CD1c-positive myeloid dendritic cell (primary cell): ENCODE measurements around the gene UST.
"Not testable (repeated sequence)": the region's sequence is repeated elsewhere in the genome, so short reads cannot be mapped to it uniquely, and the experiment has no call there.

ENCODE experiments used
- DNase-seq: peaks from one replicate; pipeline ENCODE4 v3.0.0-alpha.2; 2016; ENCODE audit errors: extremely low spot score

UST gene

DNA sequence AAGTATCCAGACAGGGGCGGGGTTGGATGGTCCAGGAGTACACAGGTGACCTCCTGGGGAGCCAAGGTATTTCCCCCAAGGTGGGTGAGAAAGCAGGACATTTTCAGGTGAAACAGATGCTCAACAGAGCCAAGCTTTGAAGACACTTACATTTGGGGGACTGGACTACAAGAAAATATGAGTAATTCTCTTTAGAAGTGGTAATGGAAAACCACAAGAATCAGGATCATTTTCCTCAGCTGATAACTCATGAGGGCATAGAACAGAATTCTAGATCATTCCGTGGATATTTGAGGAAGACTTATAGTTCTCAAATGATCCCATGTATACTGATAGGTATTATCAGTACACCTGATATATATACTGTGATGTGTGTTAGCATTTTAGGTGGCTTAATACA lies 89.9 kb downstream of the UST start:
- DNase-seq, result no peak

- DNase-seq, result no peak
Observed at GRCh38 chr6:148837941-148838340, 91.1 kb downstream of the UST start.

- DNase-seq, result no peak
Observed at GRCh38 chr6:148839044-148839443, 92.2 kb downstream of the UST start.

DNA sequence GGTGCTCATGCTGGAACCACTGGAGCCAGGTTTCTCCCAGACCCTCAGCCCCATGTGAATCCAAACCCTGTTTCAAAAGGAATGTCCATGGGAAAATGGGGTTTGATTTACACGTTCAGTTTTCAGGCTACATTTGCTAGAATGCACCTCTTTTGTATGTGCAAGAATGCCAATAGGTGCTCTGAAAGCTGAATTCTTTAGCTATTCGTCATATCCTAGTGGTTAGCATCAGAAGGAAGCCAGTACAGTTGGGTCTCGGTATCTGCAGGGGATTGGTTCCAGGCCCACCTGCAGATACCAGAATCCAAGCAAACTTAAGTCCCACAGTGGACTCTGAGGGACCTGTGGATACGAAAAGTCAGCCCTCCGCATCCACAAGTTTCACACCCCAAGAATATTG lies 93.4 kb downstream of the UST start:
- no peak for DNase-seq

DNA sequence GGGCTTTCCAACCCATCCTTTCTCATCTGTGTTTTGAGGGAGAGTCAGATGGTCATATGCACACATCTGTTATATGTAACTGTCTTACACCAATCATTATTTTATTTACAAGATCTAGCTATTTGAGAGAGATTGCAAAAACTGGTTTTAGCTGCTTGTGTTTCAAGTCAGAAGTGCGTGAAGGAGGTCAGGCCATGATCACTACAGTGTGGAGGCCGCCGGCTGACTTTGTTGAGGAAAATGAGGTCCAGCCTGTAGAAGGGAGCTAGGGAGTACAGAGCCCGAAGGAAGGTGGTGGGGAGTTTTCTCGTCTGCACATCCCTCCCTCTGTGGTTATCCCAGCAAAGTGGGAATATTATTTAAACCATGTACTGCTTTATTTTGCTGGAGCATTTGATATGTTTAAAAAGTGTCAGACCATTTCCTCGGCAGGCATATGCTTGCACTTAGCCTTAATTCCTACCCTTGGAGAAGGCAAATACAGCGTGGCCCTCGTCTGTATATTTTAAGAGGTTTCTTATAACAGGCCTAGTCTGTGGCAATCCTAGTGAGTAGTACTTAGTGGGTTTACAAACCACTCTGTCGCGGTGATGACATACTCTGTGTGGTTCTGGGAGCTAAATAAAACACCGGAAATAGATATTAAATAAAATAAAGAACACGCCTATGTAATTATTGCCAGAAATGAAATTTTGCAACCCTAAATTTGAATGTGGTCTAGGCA lies 95.6 kb downstream of the UST start:
- no peak for DNase-seq

GRCh38 chr6:148845464-148845863 lies 98.6 kb downstream of the UST start:
- no peak for DNase-seq

DNA sequence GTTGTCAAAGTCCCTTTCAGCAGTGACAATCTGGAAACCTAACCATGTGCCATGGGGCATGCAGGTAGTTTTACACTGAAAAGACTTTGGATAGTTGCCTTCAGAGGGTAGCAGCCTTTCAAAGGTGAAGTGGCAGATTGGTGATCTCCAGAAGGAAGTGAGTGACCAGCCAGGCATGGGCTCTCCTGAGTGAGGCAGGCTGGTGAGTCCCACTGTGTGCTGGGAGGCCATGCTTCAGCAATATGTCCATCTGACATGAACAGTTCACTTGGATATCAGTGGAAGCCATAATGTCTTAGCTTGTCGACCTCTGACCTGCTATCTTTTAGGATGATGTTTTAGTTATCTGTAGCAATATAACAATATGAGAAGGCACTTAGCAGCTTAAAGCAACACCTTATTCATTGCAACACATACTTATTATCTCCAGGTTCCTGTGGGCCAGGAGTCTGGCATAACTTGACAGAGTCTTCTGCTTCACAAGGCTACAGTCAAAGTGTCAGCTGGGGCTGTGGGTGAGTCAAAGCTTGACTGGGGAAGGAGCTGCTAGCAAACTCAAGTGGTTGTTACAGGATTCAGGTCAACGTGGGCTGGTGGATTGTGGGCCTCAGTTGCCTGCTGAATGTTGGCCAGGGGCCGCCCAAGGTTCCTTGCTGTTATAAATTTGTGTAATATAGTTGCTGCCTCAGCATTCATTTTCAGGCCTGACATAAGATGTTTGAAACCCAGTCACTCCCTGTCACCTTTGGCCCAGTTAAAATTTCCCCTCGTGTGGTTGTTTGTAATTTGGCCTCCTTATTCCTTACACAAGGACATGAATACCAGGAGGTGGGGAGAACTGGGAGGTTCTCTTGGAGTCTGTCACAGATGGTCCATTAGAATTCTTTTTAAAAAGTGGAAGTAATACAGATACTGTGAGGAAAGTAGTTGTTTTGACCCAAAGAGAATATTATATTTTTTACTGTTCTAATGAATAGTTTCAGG lies 100.2 kb downstream of the UST start:
- DNase-seq, result no peak

DNA sequence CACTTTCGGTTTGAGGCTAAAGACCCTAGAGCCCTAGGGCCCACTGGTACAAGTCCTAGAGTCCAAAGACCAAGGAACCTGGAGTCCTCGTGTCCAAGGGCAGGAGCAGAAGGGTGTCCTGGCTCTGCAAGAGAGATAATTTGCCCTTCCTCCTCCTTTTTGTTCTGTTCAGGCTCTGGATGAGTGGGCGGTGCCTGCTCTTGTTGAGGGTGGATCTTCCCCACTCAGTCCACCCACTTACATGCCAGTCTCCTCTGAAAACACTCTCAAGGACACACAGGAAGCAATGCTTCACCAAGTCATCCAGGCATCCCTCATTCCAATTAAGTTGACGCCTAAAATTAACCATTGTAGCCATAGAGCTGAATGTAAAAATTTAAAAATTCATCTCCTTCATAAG lies 102.1 kb downstream of the UST start:
- no peak for DNase-seq

- DNase-seq, result not testable (repeated sequence)
Observed at GRCh38 chr6:148849449-148849848, 102.6 kb downstream of the UST start.

DNA sequence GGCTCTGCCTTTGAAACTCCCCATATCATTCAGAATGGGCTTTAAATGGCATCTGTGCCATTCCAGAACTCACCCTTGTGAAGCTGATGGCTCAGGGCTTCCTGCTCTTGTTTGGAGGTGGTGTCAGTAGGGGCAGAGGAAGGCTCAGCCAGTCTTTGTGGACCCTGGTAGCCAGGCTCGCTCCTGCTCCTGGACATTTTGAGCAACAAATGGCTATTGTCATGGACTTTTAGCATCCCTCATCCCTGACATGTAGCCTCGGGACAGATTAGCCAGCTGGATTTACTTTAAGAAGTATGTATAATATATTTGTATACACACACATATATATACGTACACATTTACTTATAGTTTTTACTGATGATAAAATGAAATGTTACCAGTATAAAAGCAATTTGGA lies 104.1 kb downstream of the UST start:
- DNase-seq, result no peak

GRCh38 chr6:148851683-148852556 lies 105.1 kb downstream of the UST start:
- no peak for DNase-seq

DNA sequence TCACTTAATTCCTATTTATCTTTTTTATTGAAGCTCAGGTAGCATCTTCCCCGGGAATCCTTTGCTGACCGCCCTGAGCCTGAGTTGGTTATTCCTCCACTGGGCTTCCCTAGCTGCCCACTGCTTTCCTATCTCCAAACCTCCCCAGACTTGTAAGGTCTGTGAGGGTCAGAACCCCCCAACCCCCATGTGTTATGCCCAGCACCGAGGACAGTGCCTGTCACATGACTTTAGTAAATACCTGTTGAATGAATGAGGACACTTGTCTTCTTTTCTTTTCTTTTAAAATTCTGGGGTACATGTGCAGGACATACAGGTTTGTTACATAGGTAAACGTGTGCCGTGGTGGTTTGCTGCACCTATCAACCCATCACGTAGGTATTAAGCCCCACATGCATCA lies 105.9 kb downstream of the UST start:
- no peak for DNase-seq

DNA sequence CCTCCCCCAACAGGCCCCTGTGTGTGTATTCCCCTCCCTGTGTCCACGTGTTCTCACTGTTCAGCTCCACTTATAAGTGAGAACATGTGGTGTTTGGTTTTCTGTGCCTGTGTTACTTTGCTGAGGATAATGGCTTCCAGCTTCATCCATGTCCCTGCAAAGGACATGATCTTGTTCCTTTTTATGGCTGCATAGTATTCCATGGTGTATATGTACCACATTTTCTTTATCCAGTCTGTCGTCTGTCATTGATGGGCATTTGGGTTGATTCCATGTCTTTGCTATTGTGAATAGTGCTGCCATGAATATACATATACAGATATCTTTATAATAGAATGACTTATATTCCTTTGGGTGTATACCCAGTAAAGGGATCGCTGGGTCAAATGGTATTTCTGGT lies 106.3 kb downstream of the UST start:
- not testable (repeated sequence) for DNase-seq

DNA sequence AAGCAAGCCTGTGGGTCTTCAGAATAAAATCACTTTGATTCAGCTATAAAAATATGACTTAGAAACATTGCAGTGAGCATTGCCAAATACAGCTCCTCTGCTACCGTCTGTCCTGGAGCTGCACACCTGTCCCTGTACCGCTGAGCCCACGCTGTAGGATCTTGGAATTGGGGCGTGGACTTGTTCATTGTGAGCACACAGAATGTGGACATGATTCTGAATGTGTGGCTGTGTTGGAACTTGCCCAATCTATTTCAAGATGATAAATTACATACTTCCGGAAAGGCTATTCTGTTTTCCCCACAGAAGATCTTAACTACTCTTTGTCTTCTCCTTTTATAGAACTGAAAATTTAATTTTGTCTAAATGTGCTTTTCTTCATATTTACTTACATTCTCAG lies 107.3 kb downstream of the UST start:
- no peak for DNase-seq

DNA sequence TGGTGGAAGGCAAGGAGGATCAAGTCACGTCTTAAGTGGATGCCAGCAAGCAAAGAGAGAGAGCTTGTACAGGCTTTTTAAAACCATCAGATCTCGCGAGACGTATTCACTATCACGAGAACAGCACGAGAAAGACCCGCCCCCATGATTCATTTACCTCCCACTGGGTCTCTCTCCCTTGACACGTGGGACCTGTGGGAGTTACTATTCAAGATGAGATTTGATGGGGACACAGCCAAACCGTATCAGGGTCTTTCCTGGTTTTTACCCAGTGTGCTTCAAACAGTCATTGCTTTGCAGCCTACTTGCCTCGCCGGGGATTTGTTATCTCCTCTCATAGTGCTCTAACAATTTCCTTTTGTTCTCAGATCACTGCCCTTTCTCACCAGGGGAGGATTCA lies 108.2 kb downstream of the UST start:
- no peak for DNase-seq

- no peak for DNase-seq
Observed at GRCh38 chr6:148855744-148856143, 108.9 kb downstream of the UST start.

DNA sequence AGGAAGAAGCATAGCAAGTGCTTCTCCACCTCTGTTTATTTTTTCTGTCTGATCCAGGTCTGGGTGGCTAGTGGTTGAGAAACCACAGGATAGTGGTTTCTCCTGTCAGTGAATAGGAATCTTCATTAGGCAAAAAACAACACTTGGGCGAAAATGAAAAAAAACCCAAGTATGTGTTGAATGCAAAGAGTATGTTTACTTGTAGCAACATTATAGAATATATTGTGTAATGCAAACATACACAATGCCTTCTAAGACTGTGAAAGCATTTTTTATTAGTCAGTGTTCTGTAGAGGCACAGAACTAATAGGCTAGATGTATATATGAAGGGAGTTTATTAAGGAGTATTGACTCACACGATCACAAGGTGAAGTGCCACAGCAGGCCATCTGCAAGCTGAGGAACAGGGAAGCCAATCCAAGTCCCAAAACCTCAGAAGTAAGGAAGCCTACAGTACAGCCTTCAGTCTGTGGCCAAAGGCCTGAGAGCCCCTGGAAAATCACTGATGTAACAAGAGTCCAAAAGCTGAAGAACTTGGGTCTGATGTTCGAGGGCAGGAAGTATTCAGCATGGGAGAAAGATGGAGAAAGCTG lies 111.1 kb downstream of the UST start:
- no peak for DNase-seq

DNA sequence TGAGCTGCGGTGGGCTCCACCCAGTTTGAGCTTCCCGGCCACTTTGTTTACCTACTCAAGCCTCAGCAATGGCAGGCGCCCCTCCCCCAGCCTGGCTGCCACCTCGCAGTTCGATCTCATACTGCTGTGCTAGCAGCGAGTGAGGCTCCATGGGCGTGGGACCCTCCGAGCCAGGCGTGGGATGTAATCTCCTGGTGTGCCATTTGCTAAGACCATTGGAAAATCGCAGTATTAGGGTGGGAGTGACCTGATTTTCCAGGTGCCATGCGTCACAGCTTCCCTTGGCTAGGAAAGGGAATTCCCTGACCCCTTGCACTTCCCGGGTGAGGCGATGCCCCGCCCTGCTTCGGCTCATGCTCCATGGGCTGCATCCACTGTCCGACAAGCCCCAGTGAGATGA lies 117.3 kb downstream of the UST start:
- not testable (repeated sequence) for DNase-seq

DNA sequence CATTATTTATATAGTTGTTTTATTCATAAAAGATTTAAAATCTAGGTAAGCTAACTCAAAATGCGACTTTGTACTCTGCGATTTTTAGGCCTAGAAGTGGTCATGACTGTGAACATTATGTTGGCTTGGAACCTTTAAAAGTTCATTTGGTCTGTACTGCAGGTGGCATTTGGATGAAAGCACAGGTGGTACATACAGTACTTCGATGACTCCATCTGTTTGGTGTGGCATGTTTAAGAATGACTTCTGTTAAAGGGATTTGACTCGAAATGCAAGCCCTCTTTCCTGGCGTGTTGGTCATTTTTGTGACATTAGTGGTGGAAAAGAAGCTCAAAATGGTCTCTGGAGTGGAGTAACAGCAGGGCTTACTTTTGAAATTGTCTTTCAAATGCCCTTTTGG lies 118.1 kb downstream of the UST start:
- DNase-seq, result no peak

- DNase-seq, result peak; percentile 10
Observed at GRCh38 chr6:148866657-148867268, 119.9 kb downstream of the UST start.

GRCh38 chr6:148867862-148868261 lies 121.0 kb downstream of the UST start:
- no peak for DNase-seq
